ENCODE measurements around the gene ADAMTS6.
"Not testable (repeated sequence)": the region's sequence is repeated elsewhere in the genome, so short reads cannot be mapped to it uniquely, and the experiment has no call there.

Gene ADAMTS6

GRCh38 chr5:65197531-65198455, 283.9 kb downstream of the ADAMTS6 start:
- DNase-seq = no peak

GRCh38 chr5:65194871-65195270, 286.8 kb downstream of the ADAMTS6 start:
- DNase-seq = no peak

DNA sequence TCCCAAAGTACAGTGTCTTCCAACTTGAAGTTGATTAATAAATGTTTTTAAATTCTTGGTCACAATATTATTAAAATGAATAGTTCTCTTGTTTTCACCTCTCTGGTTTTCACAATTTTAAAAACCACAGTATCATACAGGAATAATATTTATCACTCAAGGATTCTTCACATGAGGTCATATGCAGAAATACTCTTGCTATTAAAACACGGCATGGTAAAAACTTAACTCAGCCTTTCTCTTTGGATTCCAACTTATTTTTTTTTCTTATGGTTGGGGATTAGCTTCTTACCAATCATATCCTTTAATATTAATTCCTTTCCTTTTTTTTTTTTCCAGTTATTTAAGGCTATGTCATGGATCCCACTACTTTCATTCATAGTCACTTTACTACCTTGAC, 289.4 kb downstream of the ADAMTS6 start:
- no peak for DNase-seq

- no peak for DNase-seq
These were observed 290.1 kb downstream of the ADAMTS6 start for GRCh38 chr5:65191554-65192135.

- no peak for DNase-seq
These were observed 291.2 kb downstream of the ADAMTS6 start for GRCh38 chr5:65190328-65191053.

DNA sequence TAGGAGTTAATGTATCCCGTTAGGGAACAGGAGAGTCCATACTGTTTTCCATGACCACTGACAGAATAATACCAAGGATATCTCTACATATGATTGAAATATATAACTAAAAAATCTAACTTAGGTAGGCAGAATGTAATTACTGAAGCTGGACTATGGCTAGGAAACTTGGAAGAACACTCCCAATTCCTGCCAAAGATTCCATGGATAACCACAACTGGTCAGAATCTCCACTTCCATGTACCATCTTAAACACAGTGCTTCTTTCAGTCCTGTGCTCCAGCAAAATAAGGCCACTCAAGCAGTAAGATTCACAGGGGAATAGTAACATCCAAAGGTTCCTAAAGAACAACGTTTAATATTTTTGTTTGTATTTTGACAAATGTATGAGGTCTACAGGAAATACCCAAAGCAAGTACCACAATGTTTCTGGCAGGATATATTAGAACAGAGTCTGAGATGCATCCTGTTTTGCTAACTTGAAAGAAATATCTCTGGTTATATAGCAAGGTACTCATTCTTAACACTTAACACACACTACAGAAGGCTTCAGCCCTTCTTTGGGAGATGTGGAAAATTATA, 295.0 kb downstream of the ADAMTS6 start:
- no peak for DNase-seq

DNA sequence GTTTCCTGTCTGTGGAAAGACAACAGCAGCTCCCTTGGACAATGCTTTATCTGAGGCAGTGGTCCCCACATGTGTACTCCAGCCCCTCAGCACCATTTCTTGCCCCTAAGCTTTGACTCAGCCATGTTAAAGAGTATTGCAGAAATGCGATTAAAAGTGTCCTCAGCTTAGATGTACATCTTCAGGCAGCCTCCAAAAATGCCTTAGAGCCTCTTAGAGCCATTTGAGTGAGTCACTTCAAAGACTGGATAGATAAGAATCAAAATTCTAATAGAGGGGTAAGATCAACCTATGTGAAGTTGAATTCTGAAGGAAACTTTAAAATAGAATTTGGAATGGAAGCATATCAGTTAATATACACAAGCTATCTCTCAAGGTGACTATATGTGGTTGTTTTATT, 296.3 kb downstream of the ADAMTS6 start:
- DNase-seq = no peak

DNA sequence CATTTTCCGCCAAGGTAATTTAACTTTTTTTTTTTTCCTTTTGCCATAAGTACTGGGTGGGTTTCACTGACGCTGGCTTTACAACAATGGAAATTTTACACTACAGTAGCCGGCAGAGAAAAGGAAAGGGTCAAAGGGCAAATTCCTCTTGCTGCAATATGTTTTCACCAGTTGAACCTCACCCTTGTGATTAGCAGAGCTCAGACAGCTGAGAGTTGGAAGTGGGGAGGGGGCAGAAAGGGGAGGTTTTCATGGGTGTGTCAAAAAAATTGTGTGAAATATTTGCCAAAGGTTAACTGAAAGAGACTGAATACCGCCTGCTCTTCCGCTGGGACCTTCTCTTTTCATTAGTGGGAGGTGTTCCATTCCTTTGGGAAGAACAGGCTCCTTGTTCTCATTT, 296.9 kb downstream of the ADAMTS6 start:
- no peak for DNase-seq

GRCh38 chr5:65174231-65174630, 307.5 kb downstream of the ADAMTS6 start:
- DNase-seq = not testable (repeated sequence)

- DNase-seq = no peak
These were observed 308.6 kb downstream of the ADAMTS6 start for GRCh38 chr5:65173130-65173525.

DNA sequence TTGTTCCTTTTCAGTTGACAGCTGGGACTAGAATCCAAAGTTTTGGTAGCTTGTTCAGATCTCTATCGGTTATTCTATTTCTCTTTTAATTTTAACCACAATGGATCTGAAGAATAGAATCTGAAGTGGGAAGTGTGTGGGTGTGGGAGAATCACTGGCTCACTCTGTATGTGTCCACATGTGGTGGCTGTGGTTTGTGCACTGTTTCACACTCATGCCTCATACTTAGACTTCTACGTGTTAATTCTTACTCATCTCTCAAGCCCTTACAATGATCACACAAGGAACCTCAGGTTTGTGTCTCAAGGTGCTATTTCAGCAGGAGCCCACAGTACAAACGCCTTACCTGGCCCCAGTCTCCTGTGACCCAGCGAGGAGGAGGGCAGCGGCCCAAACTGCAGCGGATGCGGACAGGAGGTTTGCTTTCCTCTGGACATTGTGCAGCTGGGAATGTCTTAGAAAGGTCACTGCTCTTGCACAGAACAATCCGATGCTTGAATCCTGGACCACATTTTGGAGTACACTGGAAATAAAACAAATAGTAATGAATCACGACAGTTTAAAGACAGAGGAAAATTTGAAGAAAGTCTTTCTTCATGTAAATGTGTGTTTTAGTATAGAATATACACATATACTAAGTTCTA, 309.1 kb downstream of the ADAMTS6 start:
- DNase-seq = no peak

DNA sequence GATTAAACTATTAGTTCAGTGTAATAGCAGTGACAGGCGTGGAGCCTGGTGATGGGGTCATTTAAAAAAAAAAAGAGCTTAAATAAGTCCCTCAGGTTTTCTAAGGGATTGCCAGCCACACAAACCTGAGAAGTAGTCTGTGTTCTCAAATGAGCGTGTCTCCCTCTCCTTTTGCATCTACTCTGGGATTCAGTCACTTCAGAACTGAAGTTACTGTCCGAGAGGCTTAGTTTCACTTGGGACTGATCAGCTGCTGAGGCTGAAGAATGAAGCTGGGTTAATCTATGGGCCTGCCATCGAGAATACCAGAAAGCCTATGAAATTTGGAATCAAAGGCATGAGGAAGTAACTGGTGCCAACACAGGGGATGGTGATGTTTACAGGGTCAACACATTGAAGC, 310.1 kb downstream of the ADAMTS6 start:
- no peak for DNase-seq

DNA sequence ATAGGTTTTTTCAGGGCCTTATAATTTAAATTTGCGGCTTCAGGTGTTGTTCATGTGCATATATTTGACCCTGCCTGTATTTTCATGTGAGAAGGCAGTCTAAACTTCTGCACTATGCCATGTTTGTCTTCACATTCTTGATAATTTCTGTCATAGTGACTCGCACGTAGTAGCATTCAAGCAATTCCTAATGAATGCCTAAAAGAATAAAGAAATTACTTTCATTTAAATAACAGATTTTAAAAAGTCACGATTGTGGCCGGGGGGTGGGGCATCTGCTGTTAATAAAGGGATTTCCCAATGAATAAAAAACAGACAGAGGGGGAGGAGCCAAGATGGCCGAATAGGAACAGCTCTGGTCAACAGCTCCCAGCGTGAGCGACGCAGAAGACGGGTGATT, 318.0 kb downstream of the ADAMTS6 start:
- no peak for DNase-seq

DNA sequence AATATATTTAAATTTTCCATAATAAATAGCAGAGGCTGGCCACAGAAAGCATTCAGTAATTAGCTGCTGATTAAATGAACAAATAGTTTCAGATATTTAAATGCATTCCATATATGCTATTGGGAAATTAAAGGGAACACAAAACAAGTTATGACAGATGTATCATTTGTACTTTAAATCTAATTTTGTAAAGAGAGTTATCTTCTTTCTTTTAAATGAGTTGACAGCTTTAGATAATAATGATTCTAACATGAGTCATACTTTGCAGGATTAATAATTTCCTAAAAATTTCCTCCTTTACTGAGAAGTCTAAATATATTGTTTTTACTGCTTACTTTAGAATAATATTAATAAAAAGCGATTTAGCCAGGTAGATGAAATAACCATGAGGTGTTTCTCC, 320.1 kb downstream of the ADAMTS6 start:
- DNase-seq = no peak

DNA sequence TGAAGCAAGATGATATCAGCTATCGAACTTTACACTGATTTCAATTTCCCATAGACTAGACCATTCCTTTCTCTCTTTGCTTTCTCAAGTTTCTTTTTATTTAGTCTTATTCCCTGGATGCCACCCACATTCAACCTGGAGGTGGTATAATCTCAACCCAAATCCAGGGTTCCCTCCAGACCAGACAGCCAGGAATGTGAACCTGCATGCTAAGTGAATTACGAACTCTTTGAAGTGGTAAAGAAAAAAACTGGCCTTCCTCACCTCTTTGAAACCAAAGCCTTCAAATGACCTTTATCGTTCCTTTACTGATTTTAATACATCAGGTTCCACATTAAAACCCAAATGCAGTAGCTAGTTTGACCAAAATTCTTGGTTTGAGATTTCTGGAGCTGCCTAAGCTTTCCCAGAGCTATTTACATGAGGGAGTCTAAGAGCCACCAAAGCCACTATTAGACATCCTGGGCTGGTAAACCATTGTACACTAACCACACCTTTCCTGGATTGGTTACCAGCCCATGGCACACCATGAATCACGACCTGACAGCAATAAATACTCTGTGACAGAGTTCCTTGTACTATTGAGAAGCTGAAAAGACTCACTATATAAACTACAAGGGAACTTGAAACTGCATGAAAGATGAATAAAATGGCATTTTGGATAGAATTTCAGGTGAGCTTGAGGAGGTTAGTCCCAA, 323.7 kb downstream of the ADAMTS6 start:
- no peak for DNase-seq

DNA sequence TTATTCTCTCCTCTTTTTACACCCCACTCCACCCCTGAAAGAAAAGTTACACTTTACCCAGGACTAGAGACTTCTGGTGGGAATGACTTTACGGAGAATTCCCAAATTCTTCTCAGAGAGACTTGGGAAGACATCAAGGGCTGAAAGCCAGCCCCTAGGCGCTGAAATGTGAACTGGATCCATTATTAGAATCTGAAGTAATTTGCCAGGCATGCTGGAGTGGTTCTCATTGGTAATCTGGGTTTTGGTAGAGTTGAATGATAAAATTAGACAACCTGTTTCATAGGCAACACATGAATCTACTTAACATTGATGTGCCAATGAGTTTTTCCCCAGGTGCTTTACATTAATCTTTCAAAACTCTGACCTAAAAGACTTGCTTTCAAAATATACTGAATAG, 324.8 kb downstream of the ADAMTS6 start:
- no peak for DNase-seq

- no peak for DNase-seq
These were observed 329.6 kb downstream of the ADAMTS6 start for GRCh38 chr5:65152131-65152530.

- DNase-seq = no peak
These were observed 330.1 kb downstream of the ADAMTS6 start for GRCh38 chr5:65151614-65152013.

DNA sequence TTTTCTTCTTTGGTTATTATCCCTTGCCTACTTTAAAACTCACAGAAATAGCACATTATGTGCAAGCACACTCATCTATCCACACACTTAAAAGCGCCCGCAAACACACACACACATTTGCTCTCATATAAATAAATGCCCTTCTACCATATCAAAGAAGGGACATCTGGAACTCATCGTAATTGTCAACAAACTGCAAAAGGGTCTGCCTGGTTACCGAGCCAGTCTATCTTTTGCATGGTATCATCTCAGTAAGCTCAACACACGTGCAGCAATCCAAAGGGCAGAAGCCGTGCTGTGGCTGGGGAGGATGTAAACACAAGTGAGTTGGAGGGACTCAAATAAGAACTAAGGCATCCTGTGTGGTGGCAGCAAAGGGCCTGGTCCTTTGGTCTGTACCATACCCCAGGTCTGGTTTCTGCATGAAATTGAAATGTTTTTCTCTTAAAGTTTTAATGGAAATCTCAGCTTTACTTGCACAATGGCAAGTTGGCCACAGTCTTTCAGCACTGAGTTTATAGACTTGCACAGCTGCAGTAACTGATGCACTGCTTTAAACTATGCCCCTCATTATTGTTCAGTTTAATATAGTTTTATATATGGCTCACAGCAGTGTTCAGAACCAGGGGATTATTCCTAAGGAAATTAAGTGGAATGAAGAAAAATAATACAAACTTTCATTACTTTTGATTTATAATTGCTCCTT, 331.0 kb downstream of the ADAMTS6 start:
- no peak for DNase-seq

GRCh38 chr5:65149827-65150226, 331.9 kb downstream of the ADAMTS6 start:
- DNase-seq = no peak

DNA sequence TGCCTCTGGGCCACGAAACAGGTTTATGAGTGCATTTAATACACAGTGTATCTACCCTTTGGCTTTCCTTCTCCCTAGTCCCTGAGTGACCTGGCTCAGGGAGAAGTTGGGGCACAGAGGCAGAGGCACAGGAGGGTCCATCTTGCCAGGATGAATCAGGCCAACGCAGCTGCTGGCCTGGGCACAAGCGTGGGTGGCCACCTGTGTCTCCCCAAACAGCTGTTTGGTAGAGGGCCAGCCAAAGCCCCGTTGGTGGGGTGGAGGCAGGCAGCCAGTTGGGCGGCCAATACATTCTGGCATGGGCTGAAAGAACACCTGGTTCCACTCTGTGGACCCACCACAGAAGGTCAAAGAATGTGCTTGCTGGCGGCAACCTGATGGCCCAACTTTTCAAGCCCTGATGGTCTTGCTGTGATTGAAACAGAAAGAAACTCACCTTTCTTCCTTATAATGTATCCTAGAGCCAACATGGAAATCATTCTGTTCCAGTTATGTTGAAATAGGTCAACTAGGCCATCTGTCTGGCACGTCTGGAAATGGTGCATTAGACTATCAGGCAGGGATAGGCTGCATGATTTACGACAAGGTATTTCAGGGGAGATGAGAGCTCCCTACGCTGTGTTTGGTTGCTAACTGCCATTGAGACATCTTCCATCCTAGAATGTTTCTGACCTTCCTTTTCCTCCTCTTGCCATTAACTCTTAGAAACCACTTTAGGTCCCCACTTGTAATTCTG, 337.4 kb downstream of the ADAMTS6 start:
- no peak for DNase-seq
